ENCODE data around the gene CPSF3.
A peak's percentile ranks its signal among the peaks of the same experiment; 100 is the strongest.
"Not testable (repeated sequence)": the region's sequence is repeated elsewhere in the genome, so short reads cannot be mapped to it uniquely, and the experiment has no call there.

CPSF3 gene

DNA sequence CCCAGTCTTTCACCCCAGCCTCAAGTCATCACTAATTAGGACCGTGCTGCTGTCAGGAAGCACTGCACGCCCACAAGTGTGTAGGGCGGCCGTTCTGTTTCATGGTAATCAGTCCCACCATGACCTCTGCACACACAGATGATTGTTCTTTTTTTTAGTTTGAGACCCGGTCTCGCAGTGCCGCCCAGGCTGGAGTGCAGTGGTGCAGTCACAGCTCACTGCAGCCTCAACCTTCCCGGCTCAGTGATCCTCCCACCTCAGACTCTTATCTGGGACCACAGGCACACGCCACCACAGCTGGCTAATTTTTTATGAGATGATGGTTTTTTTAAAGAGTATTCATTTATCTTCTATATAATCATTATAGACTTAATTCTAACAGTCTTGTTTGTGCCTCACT is 49.1 kb downstream of the CPSF3 start:
- no peak for DNase-seq

DNA sequence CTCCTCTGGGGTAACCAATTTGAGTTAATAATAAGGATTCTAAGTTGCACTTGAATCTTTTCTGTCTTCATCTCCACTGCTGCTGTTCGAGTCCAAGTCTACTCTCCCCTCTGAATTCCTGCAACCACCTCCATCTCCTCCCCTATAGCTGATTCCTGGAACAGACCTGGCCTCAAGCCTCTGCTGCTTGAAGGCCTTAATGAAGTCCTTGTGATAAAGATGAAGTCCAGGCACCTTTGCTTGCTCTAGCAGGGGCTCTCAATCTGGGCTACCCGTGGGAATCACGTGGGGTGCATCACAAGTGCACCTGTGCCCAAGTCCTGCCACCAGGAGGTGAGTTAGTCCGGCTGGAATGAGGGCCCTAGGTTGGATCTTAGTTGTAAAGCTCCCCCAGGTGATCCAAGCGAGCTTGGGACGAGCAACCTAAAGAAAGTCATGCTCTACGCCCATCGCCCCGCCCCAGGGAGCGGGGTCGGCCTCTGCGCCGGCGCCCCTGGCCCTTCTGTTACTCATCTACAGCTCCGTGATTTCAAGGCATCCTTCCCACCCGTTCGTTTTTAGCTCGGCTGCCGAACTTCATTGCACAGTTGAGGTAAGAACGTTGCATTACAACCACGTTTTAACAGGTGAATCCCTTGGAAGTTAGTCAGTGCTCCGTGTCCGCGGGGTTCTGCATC is 50.0 kb downstream of the CPSF3 start:
- no peak for DNase-seq

DNA sequence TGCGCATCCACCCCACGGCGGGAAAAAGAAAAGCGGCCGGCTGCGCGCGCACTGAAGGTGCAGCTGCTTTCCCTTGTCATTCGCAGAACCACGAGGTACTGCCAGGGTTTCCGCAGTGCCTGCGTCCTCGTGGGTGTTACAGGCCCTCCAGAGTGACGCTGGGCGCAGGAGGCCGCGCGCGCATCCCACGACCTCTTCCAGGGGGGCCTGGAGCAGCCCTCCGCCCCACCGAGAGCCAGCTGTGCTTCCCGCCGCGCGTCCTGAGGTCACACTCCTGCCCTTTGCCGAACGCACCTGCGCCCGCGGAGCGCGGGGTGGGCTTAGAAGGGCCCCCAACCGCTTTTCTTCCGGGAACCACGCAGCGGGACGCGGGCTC is 50.5 kb downstream of the CPSF3 start:
- DNase-seq = peak; percentile 56

DNA sequence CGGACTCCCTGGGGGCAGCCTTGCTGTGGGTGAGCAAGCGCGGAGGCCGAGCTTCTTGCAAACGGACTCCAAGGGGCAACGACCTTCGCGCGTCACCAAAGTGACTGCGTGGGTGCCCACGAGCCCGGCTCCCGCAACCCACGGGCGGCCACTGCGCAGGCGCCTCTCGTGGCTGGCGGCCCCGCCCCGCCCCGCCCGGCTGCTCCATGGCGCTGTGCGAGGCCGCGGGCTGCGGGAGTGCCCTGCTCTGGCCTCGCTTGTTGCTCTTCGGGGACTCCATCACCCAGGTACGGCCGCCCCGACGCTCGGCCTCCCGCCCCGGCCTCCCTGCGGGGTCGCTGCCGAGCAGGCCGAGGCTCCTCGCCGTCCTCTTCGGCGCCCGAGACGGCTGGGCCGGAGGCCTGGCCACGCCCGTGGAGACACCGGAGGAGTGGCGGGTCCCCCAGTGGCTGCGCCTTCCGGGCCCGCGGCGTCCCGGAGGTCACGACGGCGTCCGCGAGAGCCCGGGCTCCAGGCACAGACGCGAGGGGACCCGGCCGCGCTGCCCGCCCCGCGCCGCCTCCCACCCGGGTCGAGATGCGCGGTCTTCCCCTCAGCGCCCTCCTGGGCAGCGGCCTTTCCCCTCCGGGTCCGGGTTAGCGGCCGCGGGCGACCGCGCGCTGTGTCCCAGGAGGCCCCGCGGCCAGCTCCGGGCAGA is 51.1 kb downstream of the CPSF3 start, which contains the start of gene IAH1:
Gene IAH1 (plus strand): TSS at position 191 of the 697 bp plus-strand sequence. CDS start 16 bp downstream, at position 207.
- DNase-seq = peak; percentile 76

DNA sequence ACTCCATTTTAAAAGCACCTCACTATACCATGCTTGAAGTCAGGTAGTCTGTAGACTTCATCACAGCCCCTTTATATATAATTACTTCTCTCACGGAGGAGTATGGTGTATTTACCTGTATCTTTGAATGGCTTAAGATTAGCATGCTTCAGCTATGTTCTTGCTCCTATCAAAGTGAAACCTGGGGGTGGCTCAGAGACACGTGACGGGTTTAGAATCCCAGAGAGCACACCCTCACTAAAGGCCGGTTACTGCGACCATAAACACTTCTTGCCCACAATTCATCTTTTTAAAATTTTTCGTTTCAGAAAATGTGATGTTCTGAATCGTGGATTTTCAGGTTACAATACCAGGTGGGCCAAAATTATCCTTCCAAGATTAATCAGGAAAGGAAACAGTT is 54.5 kb downstream of the CPSF3 start:
- no peak for DNase-seq

DNA sequence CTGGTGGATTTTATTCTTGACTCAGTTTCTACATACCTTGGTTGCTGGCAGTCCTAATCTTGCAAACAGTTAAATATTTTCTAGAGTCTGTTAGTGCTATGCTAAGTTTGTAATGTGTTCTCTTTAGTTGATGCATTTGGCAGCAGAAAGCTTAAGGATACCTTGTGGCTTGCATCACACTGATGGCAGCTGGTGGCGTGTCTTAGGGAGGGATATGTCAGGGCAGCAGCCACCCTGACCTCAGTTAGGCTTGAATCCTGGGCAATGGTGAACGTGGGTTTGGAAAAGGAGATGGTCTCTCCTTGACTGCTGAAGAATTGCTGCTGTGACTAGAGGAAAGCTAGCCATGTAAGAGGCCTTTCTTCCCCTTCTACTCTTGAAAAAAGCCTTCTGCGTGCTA is 55.1 kb downstream of the CPSF3 start:
- DNase-seq = no peak

DNA sequence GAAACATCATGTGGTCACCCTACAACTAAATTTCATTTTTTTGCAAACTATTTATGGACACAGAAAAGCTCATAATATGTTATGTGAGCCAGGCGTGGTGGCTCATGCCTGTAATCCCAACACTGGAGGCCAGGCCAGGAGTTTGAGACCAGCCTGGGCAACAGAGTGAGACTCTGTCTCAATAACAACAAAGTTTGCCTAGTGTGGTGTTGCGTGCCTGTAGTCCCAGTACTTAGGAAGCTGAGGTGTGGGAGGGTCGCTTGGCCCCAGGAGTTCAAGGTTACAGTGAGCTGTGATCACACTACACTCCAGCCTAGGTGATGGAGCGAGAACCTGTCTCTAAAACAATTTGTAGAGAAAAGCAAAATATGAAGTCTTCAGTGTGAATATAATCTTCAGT is 56.7 kb downstream of the CPSF3 start:
- DNase-seq = no peak

DNA sequence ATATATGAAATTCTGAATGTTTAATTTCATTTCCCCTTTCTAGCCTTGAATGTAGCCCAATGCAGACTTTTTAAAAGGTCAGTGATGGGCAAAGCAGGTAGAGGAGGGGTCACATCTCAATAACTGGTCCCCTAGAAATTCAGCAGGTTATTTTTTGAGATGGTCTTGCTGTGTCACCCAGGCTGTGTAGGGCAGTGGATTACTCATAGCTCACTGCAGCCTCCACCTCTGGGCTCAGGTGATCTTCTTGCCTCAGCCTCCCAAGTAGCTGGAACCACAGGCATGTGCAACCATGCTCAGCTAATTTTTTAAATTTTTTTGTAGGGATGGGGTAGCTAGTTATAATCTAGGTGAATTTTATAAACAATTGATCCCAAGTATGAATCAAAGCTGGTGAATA is 59.7 kb downstream of the CPSF3 start:
- DNase-seq = no peak

DNA sequence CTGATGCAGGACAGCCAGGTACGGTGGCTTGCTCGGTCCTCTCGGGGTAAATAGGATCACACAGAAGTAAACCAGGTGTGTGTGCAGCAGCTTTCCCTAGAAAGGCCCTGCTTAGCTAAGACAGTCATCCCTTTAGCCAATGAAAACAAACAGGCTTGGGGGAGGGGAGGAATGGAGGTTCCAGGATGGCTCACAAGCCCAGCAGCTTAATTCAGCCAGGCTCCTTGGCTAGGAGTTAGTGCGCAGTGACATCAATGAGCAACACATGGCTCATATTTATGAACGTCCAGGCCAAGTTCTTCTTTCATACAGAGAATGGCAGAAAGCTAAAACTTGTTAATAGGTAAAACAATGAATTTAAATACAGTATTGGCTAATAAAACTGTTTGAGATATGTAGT is 61.1 kb downstream of the CPSF3 start:
- DNase-seq = no peak

DNA sequence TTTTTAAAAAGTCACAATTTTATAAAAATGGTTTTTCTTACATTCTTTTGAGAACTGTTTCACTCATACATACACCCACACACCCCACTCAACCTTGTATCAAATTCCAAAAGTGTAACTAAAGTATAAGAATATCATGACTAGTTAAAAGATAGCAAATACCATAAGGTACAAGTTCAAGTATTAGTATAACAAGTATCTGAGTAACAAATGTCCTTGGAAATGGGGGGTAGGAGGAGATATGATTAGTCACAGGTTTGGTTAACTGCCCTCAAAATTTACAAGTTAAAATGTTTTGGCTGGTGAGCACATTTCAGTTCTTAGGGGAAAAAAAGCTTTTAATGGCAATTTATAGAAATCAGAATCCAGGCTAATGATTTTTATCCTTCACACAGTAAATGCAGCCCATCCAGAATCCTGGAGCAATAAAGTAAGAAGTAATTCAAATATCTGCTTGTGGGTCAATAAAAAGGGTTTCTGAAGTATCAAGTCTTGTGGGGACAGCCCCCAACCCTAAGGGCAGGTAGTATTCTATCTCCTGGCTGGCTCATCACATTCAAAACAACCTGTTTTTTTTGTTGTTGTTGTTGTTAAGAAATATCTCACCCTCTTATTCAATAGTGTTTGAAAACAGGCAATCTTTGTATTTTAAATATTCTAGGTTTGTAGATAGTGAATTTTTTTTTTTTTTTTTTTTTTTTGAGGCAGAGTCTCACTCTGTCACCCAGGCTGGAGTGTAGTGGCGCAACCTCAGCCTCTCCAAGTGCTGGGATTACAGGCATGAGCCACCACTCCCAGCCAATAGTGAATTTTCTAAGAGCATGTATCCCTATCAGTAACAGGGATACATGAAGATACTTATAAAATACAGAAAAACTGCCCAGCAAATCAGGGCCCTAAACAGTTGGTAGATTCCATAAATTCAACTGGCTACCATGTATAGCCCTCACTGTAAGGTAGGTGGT is 65.4 kb downstream of the CPSF3 start:
- no peak for DNase-seq

DNA sequence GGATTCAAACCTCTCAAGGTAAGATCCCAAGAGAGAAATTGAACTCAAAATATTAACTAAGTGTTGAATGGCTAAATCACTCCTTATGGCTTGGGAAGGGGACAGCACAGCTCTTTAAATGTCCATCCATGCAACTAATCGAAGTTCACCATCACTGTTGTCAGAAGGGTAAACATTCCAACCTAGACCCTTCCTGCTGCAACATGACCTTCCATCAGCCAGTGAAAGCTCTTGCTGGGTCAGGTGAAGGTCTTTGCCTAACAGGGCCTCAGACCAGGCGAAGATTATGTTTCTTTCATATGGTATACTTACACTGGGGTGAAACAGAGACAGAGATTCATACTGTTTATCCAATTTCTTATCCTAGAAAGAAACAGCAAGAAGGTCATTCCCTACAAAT is 67.3 kb downstream of the CPSF3 start:
- no peak for DNase-seq

DNA sequence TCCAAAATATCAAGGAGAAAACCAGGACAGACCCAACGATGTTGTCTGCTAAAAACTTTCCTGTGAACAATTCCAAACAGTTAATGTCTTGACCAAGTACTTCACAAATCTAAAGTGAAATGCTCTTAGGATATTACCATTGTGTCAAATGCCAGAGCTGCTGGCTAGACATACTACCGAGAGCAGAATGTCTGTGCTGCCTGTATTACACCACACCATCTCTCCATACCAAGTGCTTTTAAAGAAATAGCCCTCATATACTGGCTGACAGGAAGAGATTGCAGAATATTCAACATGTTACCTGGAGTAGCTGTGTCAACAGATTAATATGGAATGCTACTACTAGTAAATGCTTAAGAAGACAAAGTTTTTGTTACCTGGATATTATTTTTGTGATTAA is 69.5 kb downstream of the CPSF3 start:
- DNase-seq = no peak

DNA sequence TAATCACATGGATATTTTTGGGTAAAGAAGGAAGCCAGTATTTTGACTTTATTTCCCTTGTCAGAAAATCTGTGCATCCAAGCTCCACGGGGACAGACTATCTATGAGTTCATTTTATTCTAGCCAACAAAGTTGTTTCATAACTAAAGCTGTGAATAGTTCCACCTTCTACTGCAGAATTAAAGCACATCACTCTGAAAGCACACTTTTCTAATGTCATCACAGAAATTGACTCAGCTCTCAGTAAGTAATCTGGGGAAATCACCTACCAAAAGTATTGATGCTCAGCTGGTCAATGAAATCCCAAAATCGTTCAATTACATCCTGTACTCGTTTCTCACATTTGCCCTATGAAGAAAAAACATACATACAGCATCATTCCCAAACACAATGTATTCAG is 70.0 kb downstream of the CPSF3 start:
- no peak for DNase-seq

DNA sequence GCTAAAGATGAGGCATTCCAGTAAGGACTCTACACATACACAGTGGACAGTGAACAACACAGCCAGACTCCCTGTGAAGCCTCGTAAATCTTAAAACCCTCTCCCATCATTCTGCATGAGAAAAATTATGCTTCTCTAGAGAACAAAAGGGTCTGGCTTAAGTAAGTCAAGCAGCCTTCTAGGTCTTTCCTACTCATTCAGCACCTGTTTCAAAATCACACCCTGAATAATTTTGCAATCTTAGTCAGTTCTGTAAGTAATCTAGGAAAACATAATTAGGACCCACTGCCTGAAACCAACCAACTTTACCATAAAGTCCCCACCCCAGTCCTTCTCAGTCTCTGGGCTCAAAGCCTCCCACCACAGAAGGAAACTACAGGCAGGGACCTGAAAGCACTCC is 70.6 kb downstream of the CPSF3 start:
- DNase-seq = no peak

DNA sequence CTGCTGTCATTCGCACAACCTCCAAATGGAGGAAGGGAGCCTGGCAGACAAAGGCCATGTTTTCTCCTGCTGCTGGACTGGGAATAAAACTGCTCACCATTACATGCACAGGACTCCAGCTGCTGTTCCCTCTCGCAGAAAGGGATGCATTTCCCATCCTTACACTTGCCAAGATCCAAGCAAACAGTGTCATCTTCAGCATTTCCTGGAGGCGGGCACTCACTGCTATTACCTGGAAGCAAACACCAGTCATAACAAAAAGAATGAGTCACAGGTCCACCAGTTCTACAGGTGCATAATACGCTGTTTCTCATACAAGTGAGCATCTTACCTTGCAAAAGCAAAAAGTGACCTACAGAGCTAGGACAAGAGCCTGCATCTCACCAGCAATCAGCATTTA is 73.6 kb downstream of the CPSF3 start:
- no peak for DNase-seq

DNA sequence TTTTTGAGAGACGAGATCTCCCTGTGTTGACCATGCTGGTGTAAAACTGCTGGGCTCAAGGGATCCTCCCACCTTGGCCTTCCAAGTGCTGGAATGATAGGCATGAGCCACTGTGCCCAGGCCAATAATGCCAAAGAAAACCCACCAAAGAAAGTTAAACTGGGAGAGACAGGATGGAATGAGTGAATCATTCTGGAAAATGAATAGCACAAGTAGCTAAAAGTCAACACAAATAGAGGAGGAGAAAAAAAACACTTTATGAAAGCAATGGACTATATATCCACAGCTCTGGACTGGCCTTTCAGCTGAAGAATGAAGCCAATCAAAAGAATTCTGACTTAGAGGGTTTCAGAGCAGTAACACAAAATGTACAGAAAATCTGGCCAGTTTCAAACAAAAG is 74.8 kb downstream of the CPSF3 start:
- DNase-seq = no peak

DNA sequence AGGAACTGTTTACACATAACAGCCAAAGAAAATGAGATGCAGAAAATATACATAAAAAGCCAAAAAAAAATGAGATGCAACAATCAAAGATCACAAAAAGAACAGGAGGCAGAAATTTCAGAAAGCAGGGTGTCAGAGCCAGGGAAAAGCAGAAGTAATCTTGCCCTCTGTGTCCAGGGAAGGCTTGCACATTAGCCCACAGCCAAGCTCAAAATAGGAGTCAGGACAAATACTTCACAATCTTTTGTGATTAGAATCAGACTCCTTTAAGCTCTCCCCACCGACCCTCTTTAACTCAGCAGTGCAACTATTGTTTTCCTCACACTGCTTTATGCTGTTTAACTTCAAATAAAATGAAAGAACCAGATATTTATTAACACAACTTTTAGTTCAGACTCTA is 85.5 kb downstream of the CPSF3 start:
- DNase-seq = no peak

DNA sequence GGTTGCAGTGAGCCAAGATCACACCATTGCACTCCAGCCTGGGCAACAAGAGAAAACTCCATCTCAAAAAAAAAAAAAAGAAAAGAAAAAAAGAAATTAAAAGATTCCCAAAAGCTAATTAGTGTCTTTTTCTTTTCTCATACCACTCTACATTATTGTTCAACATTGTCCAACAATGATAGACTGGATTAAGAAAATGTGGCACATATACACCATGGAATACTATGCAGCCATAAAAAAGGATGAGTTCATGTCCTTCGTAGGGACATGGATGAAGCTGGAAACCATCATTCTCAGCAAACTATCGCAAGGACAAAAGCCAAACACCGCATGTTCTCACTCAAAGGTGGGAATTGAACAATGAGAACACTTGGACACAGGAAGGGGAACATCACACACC is 90.5 kb downstream of the CPSF3 start:
- DNase-seq = not testable (repeated sequence)

DNA sequence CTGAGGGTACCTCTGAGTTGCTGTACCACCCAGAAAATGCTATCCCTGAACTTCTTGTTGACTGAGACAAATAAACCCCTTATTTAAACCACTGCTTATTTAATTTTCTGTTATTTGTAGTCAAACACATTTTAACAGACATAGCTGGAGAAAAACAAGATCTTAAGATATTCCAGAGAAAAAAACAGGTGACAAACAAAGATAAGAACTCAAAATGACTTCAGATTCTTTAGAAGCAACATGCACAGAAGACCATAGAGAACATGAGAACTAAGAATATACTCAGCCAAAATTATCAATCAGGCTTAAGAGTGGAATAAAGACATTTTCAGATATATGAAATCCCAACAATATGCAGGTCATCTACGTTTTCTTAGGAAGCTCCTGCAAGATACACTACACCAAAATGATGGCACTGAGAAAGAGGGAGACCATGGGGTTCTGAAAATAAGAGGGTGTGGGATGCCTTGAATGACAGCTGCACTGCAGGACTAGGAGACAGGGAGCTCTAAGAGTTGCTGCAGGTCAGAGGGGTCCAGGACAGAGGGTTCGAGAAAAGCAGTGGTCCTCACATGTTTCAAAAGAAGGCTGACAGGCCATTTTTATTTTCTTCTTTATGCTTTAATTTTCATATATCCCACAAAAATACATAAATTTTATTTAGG is 93.8 kb downstream of the CPSF3 start:
- no peak for DNase-seq

DNA sequence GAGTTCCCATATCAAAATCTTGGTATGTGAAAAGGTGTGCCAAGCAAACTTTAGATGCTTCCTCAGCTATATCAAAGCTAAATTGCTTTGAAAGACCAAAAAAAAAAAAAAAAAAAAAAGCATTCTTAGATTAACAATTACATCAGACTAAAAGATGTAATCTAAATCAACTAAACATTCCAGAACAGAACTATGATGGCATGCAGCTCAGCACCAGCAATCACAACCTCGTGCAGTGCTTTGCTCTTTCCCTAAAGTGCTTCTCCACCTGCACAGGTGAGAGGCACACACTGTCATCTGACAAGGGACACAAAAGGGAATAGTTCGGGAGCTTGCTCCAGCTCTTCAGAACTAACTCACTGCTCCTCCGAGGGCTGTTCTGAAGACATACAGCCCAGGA is 94.7 kb downstream of the CPSF3 start:
- no peak for DNase-seq

DNA sequence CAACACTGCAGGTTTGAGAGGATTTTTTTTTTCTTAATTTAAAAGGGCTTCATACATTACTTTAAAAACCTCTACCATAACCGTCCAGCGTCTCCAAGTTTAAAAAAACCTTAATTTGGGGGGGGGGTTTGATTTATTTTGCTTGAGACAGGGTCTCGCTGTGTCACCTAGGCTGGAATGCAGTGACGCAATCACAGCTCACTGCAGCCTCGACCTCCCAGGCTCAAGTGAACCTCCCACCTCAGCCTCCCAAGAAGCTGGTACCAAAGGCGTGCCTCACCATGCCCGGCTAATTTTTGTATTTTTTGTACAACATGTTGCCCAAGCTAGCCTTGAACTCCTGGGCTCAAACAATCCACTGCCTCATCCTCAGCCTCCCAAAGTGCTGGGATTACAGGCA is 95.3 kb downstream of the CPSF3 start:
- no peak for DNase-seq

DNA sequence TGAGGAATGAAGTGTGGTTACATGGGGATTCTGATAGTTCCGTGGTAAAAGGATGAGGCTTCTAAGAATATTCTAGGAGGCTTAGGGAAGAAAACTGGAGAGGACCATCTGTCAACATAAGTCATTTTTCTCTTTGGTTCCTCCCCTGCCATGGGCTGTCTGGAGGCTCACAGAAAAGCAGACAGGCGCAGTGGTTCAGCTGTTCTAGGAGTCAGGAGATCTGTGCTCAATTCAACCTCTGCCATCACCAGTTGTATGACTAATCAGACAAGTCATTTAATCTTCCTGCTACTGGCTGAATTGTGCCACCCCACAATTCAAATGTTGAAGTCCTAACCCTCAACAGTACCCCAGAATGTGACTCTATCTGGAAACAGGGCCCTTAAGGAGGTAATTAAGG is 95.8 kb downstream of the CPSF3 start:
- no peak for DNase-seq
